PC-3 (cell line): ENCODE results near the gene ACTL9.

Experiments
- CTCF ChIP-seq: fragments of 300-600 bp; sonication (generic); conservative IDR thresholded peaks from 2 replicates; pipeline ENCODE4 v1.5.1; 2017; ENCODE audit warnings: antibody characterized with exemption, low read depth, mild to moderate bottlenecking, low read length
- EZH2phosphoT487 ChIP-seq: fragments of 300-600 bp; sonication (generic); IDR thresholded peaks from 2 replicates; pipeline ENCODE4 v1.6.1; 2018; ENCODE audit warnings: mild to moderate bottlenecking, antibody characterized with exemption, low read length, borderline replicate concordance

GRCh38 chr19:8699908-8700307 lies 1.3 kb upstream of the ACTL9 start:
- TF ChIP-seq CTCF = no peak
- TF ChIP-seq EZH2phosphoT487 = no peak
